Measurements from ENCODE around the gene RBM34. TPM values are rescaled to one million over a fixed set of nuclear protein-coding genes. Genes with fewer than 3 reads are reported as not detected.

RBM34 gene
- total RNA-seq (ENCODE audit: low replicate concordance) = 34.8 and 64.2 TPM in 2 replicates

DNA sequence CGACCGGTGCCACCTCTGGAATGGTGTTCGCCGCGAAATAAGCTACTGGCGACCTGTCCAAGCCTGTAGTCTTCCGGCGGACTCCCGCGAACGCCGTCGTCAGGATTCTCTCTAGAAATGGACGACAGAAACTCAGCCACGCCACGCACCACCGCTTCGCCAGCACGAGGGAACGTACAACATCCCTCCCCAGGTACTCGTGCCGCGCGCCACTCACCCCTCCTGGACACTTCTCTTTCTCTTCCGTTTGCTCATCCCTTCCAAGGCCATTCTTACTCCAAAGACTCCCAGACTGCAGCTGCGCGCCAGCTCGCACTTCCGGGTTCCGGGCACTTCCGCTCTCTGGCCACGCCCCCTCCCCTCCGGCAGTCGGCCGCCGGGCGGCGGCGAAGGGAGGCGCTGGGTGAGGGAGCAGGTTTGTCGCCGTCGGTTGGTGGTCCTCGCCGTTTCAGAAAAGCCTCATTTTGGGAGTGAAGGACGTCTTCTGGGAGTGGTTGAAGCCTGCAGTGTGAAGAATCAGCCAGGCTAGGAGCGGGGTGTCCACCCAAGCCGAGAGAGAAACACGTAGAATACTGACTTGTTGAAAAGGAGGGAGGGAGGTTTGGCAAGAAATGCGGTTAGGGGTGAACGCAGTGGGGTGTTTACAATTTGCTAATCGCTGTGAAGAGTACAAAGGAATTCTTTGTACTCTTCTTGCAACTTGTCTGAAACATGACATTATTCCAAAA is at the start of gene RBM34:
Gene RBM34, minus strand, starts transcription at position 294 of the 728 bp plus-strand sequence. Its CDS starts 24 bp downstream, at position 270.

DNA sequence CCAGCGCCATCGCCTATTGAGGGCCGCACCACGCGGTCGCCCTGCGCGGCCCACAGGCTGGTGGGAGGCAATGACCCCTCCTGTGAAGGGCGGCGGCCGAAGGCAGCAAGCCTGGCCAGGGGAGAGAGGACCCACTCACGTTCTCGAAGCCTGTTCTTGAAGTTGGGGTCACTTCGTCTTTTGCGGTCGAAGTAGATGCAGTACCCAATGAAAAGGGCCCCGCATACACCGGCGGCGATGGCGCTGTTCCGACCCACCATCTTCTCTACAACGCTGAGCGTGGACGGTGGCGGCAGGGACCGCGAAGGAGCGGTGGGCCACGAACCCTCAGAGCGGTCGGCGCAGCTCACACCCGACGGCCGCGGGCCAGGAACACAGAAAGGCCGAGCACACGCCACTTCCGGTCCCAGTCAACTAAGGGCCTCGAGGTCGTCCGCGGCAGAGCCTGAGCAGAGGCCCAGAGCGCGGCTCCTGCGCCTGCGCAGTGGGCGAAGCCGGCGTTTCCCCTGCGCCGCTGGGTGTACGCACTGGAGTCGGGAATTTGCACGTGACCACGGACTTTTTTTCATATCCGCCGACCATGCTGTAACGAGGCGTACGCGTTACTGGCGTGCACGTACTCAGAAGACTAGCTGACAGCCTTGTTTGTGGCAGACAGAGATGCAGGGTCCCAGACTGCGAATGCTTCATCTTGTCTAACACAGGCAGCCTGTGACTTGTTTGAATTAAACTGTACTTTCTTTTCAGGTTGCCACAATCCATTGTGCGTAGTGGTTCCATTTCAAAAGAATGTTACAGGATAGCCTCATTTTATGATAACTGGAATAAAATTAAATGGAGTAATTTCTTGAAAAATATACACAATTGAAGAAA is 32.4 kb downstream of the RBM34 start, which contains the start of gene TOMM20:
Gene TOMM20, minus strand, starts transcription at position 382 of the 873 bp plus-strand sequence. Its CDS starts 122 bp downstream, at position 260.

Other genes with a start within 250 kb of the RBM34 start
- 51.5 and 91.6 TPM in 2 replicates for gene TOMM20, start 32.4 kb downstream of the RBM34 start, total RNA-seq (ENCODE audit: low replicate concordance)
- gene ARID4B, start 166.9 kb upstream of the RBM34 start, total RNA-seq (ENCODE audit: low replicate concordance) = 27.5 and 29.9 TPM in 2 replicates
- gene GGPS1, start 167.3 kb upstream of the RBM34 start, total RNA-seq (ENCODE audit: low replicate concordance) = 14.7 and 27.3 TPM in 2 replicates
- gene TBCE, start 206.2 kb upstream of the RBM34 start, total RNA-seq (ENCODE audit: low replicate concordance) = 15.7 and 20.9 TPM in 2 replicates